GM10248 (cell line): ENCODE results near the gene DPPA5.

Experiments used
- CTCF ChIA-PET: fragments of 300-600 bp; sonication (Branson Sonifier 250); formaldehyde crosslinking; extraction: SDS; loops from one replicate; lab custom pipeline; 2021; ENCODE audit warnings: antibody characterized with exemption; lab: Yijun Ruan, JAX
- POLR2A ChIA-PET: fragments of 350-650 bp; sonication (Branson Sonifier 250); formaldehyde crosslinking; extraction: SDS; loops from one replicate; lab custom pipeline; 2020; ENCODE audit warnings: antibody characterized with exemption; lab: Yijun Ruan, JAX
- DNase-seq: peaks from one replicate; pipeline ENCODE4 v3.0.0; 2012; ENCODE audit errors: extremely low spot score
- CTCF ChIP-seq: IDR thresholded peaks from 2 replicates; pipeline ENCODE4 v1.5.1; 2012; ENCODE audit warnings: mild to moderate bottlenecking, low read depth; ENCODE audit errors: extremely low read depth, missing control alignments, control extremely low read depth

Gene DPPA5

GRCh38 chr6:73367761-73368355, 13.8 kb upstream of the DPPA5 start:
- no peak for DNase-seq
- POLR2A ChIA-PET = no interaction called here
- CTCF ChIA-PET = interaction anchor here (0.9 to 1.4 kb wide), 2 partner anchors 13 to 29 kb away, joined by 3 to 4 read pairs; no protein-coding TSS in a partner anchor
- TF ChIP-seq CTCF = no peak

- DNase-seq = no peak
- ChIA-PET CTCF (interaction anchor here (0.9 to 1.2 kb wide), 4 partner anchors 13 to 79 kb away, joined by 3 to 4 read pairs (median 3); no protein-coding TSS in a partner anchor), POLR2A (no interaction called here)
- TF ChIP-seq CTCF = no peak
These were observed 10.5 kb upstream of the DPPA5 start for GRCh38 chr6:73364549-73364948.

GRCh38 chr6:73364121-73364520, 10.0 kb upstream of the DPPA5 start:
- CTCF ChIA-PET = no interaction called here
- no peak for TF ChIP-seq CTCF
- POLR2A ChIA-PET = no interaction called here
- no peak for DNase-seq

- CTCF ChIA-PET = no interaction called here
- POLR2A ChIA-PET = no interaction called here
- no peak for TF ChIP-seq CTCF
These were observed 9.4 kb upstream of the DPPA5 start for GRCh38 chr6:73363537-73363875.

GRCh38 chr6:73362869-73363536, 8.9 kb upstream of the DPPA5 start:
- CTCF ChIA-PET = no interaction called here
- DNase-seq = no peak
- no peak for TF ChIP-seq CTCF
- POLR2A ChIA-PET = no interaction called here

More at GRCh38 chr6:73363537-73363875, 9.4 kb upstream of the DPPA5 start:
- DNase-seq = no peak

GRCh38 chr6:73362358-73362757, 8.3 kb upstream of the DPPA5 start, which contains the start of gene KHDC3L:
Gene KHDC3L, plus strand, starts transcription at chr6:73362658. Its CDS starts 72 bp downstream, at chr6:73362730.
- ChIA-PET POLR2A (no interaction called here), CTCF (no interaction called here)
- TF ChIP-seq CTCF = no peak
- no peak for DNase-seq
